GM21390 (cell line): ENCODE data around the gene FAM200B.

ENCODE experiments used
- ATAC-seq: cut with Tn5 transposase; IDR thresholded peaks from one replicate; pipeline ENCODE4 v1.9.1; 2021; ENCODE audit not compliant: unreplicated experiment

The FAM200B gene

DNA sequence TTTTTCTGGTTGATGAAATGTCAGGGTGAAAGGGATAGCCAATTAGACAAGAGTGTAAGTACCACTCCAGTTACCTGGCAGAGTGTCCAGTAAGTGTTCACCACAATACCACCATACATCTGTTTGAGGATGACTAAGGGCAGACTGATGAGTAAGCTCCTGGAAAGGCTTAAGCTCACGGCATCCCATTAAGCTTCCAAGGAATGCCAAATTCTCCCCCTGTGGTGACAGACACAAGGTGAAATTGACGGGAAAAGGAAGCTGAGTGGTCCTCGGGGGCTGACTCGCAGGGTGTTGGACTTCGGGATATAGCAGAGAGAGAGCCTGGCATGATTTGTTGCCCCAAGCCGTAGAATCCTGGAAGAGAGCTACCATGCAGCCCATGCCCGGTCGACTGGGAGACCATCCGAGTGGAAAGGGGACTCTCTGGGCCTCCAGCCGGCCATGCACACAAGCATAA, 13.6 kb downstream of the FAM200B start:
- no peak for ATAC-seq

DNA sequence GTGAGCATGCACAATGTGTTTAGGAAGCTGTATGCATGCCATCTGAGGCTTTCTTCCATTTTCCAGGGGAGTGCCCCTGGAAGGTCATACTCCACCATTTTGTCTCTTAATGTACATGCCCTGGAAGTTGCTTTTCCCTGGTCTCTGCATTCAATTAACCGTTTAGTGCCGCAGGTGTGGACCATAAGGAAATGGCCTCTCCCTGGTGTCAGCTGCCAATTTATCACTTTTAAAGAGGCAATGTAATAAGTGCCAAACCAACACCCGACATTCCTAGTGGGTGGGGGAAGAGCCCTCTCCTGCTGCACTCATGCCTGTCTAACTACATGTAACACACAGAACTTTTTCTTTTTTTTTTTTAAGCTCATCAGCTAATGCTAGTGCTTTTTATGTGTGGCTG, 14.1 kb downstream of the FAM200B start:
- no peak for ATAC-seq

DNA sequence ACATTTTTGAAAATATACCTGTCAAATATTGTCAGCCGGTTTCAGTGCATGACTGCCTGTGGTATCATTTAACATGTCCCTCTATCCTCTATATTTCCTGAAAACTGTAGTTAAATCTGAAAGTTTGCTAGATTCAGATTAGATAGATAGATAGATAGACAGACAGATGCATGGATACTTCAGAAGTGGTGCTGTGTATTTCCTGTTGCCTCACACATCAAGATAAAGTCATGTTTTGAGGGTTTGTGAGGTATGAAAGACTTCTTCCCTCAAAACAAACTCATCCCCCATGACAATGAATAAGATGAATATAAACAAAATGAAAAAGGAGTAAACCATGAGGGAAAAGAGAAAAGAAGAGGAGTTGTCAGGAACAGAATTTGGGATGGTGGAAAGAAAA, 15.2 kb downstream of the FAM200B start:
- no peak for ATAC-seq

DNA sequence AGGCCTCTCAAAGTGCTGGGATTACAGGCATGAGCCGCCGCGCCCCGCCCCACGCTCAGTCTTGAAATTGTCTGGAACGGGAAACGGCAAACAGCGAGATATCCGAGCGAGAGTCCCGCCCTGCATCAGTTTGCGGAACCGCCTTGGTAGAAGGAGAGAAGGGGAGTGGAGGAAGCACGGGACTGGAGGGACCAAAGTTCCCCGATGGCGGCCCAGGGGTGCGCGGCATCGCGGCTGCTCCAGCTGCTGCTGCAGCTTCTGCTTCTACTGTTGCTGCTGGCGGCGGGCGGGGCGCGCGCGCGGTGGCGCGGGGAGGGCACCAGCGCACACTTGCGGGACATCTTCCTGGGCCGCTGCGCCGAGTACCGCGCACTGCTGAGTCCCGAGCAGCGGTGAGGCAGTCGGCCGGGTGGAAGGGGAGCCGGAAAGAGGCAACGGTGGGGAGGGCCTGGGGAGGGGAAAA, 21.3 kb downstream of the FAM200B start, which contains the start of gene BST1:
BST1 (plus strand) TSS at position 125 of the 463 bp plus-strand sequence; CDS start at position 205, 80 bp downstream.
- peak; percentile 87 for ATAC-seq

- no peak for ATAC-seq
Observed at GRCh38 chr4:15703439-15703838, 21.8 kb downstream of the FAM200B start.

- ATAC-seq = no peak
Observed at GRCh38 chr4:15704129-15704528, 22.5 kb downstream of the FAM200B start.

DNA sequence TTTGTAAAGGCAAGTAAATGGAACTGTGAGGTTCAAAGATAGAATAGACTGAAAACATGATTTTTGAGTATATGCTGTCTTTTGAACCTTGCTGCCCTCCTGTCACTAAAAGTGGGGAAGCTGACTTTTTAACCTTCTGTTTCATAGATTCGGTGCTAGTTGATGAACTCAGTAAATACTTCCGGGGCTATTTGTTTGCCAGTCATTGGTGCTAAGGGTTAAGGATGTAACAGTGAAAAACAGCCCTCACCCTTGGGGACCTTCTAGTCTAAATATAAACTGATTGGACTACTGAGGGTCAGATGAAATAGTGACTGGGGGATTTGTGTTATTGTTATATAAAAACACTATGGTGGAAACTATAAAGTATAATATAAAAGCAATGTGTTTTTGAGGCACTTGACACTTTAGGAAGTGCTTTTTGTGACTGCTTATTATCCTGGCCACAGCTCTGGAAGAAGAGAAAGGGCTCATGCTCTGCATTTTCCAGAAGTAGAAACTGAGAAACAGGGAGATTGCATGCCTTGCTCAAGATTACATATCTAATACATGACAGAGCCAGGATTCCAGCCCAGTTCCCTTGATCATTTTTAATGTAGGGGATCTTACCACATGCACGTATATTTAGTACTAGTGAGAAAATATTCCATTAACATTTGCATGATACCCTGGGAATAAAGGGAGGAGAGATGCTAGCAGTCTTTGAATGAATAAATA, 25.2 kb downstream of the FAM200B start:
- no peak for ATAC-seq

DNA sequence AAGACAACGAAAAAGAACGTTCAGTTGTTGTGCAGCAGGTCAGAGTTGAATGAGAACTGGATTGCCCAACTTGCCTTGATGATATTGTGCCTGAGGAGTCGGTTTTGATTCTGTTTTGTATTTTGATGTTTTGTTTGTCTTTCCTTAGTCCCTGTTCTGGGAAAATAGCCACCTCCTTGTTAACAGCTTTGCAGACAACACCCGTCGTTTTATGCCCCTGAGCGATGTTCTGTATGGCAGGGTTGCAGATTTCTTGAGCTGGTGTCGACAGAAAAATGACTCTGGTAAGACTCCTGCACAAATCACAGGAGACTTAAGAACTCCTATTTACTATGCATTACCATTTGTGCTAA, 25.7 kb downstream of the FAM200B start:
- ATAC-seq = no peak

DNA sequence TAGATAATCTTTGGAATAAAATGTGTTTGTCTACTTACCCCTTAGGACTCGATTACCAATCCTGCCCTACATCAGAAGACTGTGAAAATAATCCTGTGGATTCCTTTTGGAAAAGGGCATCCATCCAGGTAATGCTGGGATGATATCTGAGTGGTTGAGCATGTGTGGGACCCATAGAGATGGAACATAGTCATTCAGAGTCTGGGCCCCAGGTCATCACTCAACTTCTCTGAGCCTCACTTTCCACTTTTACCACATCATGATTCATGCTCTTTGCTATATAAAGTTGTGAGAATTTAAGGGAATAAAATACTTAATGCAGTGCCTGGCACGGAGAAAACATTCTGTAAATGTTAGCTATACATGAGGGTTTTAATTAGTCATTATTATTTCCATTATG, 30.1 kb downstream of the FAM200B start:
- no peak for ATAC-seq

GRCh38 chr4:15712214-15712613, 30.6 kb downstream of the FAM200B start:
- no peak for ATAC-seq

GRCh38 chr4:15714141-15714540, 32.5 kb downstream of the FAM200B start:
- ATAC-seq = no peak

DNA sequence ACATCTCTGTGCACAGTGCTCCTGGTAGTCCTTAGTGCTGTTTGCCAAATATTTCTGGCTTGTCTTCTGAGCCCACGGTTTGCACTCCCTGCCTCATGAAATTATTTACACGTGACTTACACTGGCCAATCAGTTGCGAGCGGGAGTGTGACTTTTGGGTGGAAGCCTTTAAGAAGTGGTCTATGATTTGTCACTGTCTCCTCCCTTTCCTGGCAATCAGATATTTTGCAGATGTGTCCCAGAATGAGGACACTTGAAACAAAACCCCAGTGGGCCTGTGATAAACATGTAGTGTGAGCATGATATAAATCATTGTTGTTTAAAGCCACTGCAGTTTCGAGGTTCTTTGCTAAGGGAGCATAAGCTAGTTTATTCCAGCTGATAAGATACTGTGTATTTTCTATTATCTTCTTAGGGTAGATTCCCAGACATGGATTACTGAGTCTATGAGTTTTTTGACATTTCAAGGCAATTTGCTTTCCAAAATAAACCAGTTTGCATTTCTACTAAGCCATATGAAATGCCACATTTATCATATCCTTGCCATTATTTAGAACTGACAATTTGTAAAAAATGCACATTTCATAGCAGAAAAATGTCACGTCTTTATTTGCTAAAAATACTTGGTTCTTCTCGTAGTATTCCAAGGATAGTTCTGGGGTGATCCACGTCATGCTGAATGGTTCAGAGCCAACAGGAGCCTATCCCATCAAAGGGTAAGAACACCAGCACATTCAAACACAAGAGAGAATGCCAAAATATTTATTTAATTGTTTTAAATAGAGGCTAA, 33.2 kb downstream of the FAM200B start:
- ATAC-seq = no peak

DNA sequence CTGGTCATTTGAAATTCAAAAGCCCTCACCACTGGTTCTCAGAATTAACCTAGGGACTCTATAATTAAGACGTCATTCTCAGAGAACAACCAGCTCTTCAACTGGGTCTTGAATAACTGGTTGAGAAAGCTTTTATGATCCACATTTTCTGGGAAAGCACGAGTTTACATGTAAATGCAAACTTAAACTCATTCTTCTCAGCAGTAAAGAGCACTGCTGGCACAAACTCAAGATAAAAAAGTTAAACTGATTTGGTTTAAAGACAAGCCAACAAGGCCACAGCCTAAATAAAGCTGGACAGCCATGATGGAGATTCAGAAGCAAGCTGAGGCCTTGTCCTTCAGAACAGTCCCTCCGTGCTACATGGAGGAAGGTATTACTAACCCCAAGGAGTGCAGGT, 34.5 kb downstream of the FAM200B start:
- ATAC-seq = no peak

- ATAC-seq = no peak
Observed at GRCh38 chr4:15717086-15717485, 35.5 kb downstream of the FAM200B start.

DNA sequence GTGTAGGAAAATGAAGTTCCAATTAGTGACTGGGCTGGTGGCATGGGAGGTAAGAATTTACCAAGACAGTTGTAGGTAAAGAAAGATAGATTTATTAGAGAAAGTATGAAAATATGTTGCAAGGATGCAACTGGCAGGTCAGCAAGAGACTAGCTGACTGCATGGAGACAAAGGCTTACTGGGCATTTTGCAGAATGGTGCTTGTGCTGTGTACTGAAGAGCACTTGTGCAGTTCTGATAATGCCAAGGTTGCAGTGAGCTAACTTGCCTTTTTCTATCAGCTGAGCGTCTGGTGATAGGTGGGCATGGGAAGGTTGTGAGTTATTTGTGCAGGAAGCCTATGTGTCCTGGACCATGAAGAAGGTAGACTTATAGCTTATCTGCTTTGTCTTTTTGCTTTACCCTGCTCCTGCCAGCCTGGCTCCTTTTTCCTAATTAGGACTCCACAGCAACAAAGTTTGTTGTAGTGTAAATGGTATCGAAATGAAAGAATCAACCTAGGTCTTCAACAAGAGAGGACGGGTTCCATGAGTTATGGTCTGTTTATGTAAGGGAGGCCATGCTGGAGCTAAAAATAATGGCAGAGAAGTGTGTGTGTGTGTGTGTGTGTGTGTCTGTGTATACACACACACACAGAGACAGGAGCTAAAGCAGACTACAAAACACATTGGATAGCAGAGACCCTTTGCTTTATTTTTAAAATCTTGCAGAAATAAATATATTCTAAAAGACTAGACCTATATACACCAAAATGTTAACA, 36.2 kb downstream of the FAM200B start:
- ATAC-seq = no peak

GRCh38 chr4:15718465-15718864, 36.8 kb downstream of the FAM200B start:
- ATAC-seq = no peak

DNA sequence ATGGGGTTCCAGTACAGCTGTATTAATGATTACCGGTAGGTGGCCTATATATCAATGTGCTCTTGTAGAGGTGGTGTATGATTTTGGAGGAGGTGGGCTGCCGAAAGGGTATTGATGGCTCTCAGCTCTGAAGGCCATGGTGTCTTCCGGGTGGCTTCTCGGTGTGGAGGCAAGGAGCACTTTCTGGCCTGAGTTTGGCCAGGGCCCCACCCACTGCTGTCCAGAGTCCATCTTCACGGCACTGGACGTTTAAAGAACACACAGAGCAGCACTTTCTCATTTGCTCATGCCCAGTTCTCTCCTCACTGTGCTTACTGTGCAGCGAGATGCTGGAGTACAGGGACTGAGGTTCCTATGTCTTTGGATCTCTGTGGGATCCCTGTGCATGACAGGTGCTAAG, 37.3 kb downstream of the FAM200B start:
- no peak for ATAC-seq

DNA sequence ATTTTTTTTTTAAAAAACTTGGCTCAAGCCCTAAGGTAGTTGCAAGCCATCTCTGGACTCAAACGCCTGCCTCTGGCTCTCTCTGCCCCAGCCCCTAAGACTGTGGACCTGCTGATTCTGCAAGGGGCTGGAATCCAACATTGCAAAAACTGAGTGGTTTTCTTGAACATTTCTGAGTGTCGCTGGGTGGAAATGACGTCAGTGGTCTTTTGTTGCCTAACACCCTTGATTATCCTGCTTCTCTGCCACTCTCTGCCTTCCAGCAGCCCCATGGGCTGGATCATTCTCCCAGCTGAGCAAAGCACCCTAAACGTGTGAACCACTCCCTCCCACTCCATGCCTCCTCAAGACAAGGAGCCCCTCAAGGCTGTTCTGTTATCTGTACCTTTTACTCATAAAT, 37.9 kb downstream of the FAM200B start:
- ATAC-seq = no peak

- ATAC-seq = no peak
Observed at GRCh38 chr4:15720851-15721250, 39.2 kb downstream of the FAM200B start.

GRCh38 chr4:15725608-15726007, 44.0 kb downstream of the FAM200B start:
- ATAC-seq = no peak

- peak; percentile 73 for ATAC-seq
Observed at GRCh38 chr4:15729910-15730533, 48.4 kb downstream of the FAM200B start.
